SK-N-DZ (cell line): Measurements from ENCODE around the gene TEX9.
"Not testable (repeated sequence)": the region's sequence is repeated elsewhere in the genome, so short reads cannot be mapped to it uniquely, and the experiment has no call there.

Experiments used
- DNase-seq: peaks from one replicate; pipeline ENCODE4 v3.0.0-alpha.2; 2015; ENCODE audit warnings: low spot score

TEX9 gene

GRCh38 chr15:56361987-56362386 lies 3.2 kb upstream of the TEX9 start:
- no peak for DNase-seq

GRCh38 chr15:56366211-56366610 lies 985 bp downstream of the TEX9 start:
- DNase-seq: no peak

DNA sequence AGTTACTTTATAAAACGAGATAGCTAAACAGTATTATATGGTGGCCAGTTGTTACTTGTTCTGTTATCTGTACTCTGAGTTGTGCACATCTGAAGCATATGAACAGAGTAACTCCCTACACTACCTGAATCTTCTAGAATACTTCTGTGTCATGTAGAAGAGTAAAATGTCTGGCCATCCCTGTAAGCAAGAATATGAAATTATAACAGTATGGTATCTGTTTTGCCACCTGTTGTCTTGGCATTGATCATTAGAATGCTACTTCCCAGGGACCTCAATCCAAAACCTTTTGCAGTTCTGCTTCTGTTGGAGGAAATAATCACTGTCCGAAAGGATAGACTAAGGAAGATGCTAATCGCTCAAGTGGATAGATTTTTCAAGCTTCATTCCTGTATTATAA lies 1.9 kb downstream of the TEX9 start:
- no peak for DNase-seq

DNA sequence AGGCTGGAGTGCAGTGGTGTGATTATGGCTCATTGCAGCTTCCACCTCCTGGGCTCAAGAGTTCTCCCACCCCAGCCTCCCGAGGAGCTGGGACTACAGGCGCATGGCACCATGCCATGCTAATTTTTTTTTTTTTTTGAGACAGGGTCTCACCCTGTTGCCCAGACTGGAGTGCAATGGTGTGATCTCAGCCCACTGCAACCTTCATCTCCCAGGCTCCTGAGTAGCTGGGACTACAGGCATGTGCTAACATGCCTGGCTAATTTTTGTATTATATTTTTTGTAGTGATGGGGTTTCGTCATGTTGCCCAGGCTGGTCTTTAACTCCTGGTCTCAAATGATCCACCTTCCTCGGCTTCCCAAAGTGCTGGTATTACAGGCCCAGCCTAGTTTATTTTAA lies 4.0 kb downstream of the TEX9 start:
- no peak for DNase-seq

- no peak for DNase-seq
Measured at GRCh38 chr15:56371495-56372147, 6.4 kb downstream of the TEX9 start.

GRCh38 chr15:56374693-56375092 lies 9.5 kb downstream of the TEX9 start:
- DNase-seq: not testable (repeated sequence)

- DNase-seq: not testable (repeated sequence)
Measured at GRCh38 chr15:56377822-56378221, 12.6 kb downstream of the TEX9 start.

- DNase-seq: no peak
Measured at GRCh38 chr15:56383010-56383409, 17.8 kb downstream of the TEX9 start.

GRCh38 chr15:56385908-56386307 lies 20.7 kb downstream of the TEX9 start:
- no peak for DNase-seq

DNA sequence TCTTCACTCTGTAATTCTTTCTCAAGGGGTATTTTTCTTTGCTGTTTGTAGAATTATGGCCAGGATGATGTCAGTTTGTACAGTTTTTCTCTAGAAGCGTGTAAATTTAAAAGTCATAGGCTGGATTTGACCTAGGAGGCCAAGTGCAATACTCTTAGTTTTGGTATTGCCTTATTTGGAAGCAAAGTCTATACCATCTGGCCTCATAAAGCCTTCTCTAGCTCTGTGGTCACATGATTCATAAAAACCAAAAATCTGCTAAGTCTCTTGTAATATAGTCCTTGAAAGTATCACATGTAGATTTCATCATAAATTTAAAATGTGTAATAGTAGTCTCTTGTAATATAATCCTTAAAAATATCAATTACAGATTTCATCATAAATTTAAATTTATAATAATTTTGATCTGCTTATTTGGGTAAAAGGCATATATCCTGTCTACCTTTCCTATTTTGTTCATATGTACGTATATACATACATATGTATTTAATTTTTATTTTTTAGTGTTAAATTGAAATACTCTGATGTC lies 25.6 kb downstream of the TEX9 start:
- no peak for DNase-seq

DNA sequence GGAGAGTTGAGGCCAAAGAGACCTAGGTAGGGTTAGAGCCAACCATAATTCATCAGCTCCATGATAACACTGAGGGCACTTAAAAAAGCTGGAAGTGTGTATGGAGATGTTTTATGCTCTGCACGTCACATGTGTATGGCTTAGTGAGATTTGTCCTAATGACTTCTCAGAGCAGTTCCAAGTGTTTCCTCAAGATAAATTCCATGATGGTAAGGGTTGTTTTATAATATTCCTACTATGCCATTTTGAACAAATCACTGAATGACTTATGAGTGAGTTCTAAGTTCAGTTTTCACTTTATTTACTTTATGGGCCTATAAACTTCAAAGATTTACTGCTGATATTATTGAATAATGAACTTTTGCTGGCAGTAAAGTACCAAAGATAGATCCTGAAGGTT lies 28.1 kb downstream of the TEX9 start:
- no peak for DNase-seq

DNA sequence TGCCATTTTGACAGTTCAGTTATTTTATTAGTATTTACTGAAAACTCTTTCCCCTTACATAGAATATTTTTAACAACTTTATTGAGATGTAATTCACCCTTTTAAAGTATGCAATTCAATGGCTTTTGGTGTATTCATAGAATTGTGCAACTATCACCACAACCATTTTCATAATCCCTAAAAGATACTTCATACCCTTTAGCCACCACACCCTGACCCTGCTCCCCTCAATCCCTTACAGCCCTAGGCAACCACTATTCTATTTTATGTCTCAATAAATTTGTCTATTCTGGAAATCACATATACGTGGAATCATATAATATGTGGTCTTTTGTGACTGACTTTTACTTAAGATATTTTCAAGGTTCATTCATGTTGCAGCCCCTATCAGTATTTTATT lies 29.7 kb downstream of the TEX9 start:
- DNase-seq: no peak

DNA sequence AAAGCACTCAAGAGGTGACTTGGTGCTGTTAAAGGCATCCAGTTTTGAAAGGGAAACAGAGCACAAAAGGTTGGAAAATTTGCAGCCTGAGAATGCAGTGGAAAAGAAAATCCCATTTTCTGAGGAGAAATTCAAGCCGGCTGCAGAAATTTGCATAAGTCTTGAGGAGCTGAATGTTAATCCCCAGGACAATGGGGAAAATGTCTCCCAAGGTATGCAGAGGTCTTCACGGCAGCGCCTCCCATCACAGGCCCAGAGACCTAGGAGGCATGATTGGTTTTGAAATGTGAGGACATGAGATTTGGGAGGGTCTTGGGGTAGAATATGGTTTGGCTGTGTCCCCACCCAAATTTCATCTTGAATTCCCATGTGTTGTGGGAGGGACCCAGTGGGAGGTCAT lies 32.1 kb downstream of the TEX9 start:
- DNase-seq: not testable (repeated sequence)

GRCh38 chr15:56399209-56399608 lies 34.0 kb downstream of the TEX9 start:
- not testable (repeated sequence) for DNase-seq

DNA sequence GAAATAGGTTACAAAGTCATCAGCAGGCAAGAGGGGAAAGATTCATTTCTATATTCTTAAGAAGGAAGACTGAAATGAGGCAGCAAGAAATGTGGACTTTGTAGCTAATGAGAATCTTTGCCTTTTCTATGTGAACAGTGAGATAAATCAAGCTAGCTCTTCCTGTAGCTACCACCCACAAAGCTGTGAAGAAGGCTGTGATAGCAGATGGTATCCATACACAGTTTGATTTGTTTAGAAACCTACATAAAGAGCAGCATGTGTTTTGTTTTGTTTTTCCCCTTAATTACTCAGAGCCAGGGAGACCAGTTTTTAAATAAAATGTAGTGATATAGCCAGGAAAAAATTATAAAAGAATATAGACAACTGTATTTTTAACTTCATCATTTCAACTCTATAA lies 45.5 kb downstream of the TEX9 start:
- DNase-seq: no peak

- DNase-seq: no peak
Measured at GRCh38 chr15:56411122-56411749, 46.0 kb downstream of the TEX9 start.

DNA sequence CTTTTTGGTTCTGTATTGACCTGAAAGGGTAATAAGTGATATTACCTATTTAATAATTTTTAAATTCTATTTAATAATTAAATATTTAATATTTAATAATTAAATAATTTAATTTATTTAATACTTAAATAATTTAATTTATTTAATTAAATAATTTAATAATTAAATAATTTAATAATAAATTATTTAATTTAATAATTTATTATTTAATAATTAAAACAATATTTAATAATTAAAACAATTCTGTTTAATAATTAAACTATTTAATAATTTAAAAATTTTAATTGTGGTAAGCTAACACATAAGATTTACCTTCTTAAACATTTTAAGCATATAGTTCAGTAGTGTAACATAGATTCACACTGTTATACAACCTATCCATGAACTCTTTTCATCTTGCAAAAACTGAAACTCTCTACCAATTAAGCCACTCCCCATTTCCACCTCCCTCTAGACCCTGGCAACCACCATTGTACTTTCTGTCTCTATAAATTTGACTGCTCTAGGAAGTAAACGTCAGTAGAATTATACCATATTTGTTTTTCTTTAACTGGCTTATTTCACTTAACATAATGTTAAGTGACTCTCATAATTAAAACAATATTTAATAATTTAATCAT lies 48.0 kb downstream of the TEX9 start:
- not testable (repeated sequence) for DNase-seq

- no peak for DNase-seq
Measured at GRCh38 chr15:56425276-56425675, 60.0 kb downstream of the TEX9 start.

- DNase-seq: no peak
Measured at GRCh38 chr15:56425976-56426375, 60.8 kb downstream of the TEX9 start.

- DNase-seq: peak; percentile 40
Measured at GRCh38 chr15:56428821-56429458, 63.7 kb downstream of the TEX9 start.

DNA sequence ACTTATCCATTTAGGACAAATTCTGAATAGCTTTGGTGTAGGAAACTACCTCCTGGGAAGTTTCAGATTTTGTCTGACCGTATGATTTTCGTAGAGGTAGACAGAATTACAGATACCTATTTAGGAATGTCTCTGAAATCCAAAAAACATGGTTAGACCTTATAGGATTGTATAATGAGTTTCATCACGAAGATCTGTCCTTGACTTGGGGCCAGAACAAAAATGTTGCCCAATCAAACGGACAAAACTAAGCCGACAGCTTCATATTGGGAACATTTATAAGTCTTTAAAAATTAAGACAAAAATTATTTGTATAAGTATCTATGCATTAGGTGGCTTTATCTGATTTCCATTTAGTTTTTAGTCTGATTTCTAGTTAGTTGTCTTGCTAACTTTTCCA lies 67.1 kb downstream of the TEX9 start:
- DNase-seq: no peak

DNA sequence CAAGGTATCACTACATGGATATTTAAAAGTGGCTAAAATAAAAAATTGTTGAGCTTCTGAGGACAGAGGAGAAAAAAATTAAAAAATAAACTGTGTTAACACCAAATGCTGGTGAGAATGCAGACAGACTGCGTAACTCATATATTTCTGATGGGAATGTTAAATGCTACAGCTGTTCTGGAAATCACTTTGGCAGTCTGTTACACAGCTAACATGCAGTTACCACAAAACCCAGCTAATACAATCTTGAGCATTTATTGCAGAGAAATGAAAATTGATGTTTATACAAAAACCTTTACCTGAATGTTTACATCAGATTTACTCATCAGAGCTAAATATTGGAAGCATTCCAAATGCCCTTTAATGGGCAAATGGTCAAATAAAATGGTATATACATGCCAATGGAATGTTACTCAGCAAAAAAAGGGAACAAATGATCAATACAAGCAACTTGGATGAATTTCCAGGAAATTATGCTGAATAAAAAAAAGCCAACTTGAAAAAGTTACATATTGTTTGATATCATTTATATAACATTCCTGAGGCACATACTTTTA lies 75.1 kb downstream of the TEX9 start:
- no peak for DNase-seq
